HEK293T (cell line): ENCODE results near the gene MACC1.
"Not testable (repeated sequence)": the region's sequence is repeated elsewhere in the genome, so short reads cannot be mapped to it uniquely, and the experiment has no call there.

Source experiments
- CTCF ChIA-PET: fragments of 350-600 bp; formaldehyde crosslinking; extraction: SDS; loops from one replicate; lab custom pipeline; 2021; ENCODE audit warnings: antibody characterized with exemption, inconsistent platforms; lab: Yijun Ruan, JAX
- POLR2A ChIA-PET: fragments of 350-600 bp; formaldehyde crosslinking; extraction: SDS; loops from one replicate; lab custom pipeline; 2020; ENCODE audit warnings: antibody characterized with exemption, inconsistent platforms; lab: Yijun Ruan, JAX
- DNase-seq: peaks from one replicate; pipeline ENCODE4 v3.0.0; 2012; ENCODE audit warnings: mixed read lengths; ENCODE audit errors: extremely low spot score
- ARNT ChIP-seq: fragments of 450-650 bp; IDR thresholded peaks from 2 replicates; pipeline ENCODE4 v1.6.1; 2017; ENCODE audit warnings: mild to moderate bottlenecking
- BHLHE40 ChIP-seq: fragments of 450-650 bp; IDR thresholded peaks from 2 replicates; pipeline ENCODE4 v1.6.1; 2016; ENCODE audit warnings: mild to moderate bottlenecking, moderate library complexity, borderline replicate concordance
- CTBP1 ChIP-seq: fragments of 450-650 bp; IDR thresholded peaks from 2 replicates; pipeline ENCODE4 v1.6.1; 2016; ENCODE audit warnings: borderline replicate concordance
- ELF4 ChIP-seq: fragments of 450-650 bp; IDR thresholded peaks from 2 replicates; pipeline ENCODE4 v1.6.1; 2017; ENCODE audit warnings: antibody characterized with exemption
- FOXA1 ChIP-seq: fragments of 450-650 bp; IDR thresholded peaks from 2 replicates; pipeline ENCODE4 v1.6.1; 2016; ENCODE audit warnings: mild to moderate bottlenecking
- FOXK2 ChIP-seq: fragments of 450-650 bp; IDR thresholded peaks from 2 replicates; pipeline ENCODE4 v1.6.1; 2016; ENCODE audit warnings: mild to moderate bottlenecking
- FOXM1 ChIP-seq: fragments of 450-650 bp; IDR thresholded peaks from 2 replicates; pipeline ENCODE4 v1.6.1; 2017; ENCODE audit warnings: mild to moderate bottlenecking, borderline replicate concordance
- HDGF ChIP-seq: fragments of 450-650 bp; IDR thresholded peaks from 2 replicates; pipeline ENCODE4 v1.6.1; 2017; ENCODE audit warnings: antibody characterized with exemption, borderline replicate concordance
- L3MBTL2 ChIP-seq: fragments of 450-650 bp; conservative IDR thresholded peaks from 2 replicates; pipeline ENCODE4 v1.6.1; 2016; ENCODE audit warnings: mild to moderate bottlenecking
- LEF1 ChIP-seq: fragments of 450-650 bp; IDR thresholded peaks from 2 replicates; pipeline ENCODE4 v1.6.1; 2017; ENCODE audit warnings: mild to moderate bottlenecking, borderline replicate concordance
- NFRKB ChIP-seq: fragments of 450-650 bp; IDR thresholded peaks from 2 replicates; pipeline ENCODE4 v1.6.1; 2016; ENCODE audit warnings: mild to moderate bottlenecking, moderate library complexity
- SP1 ChIP-seq: fragments of 450-650 bp; IDR thresholded peaks from 2 replicates; pipeline ENCODE4 v1.6.1; 2017
- SUZ12 ChIP-seq: fragments of 450-650 bp; IDR thresholded peaks from 2 replicates; pipeline ENCODE4 v1.6.1; 2016; ENCODE audit warnings: mild to moderate bottlenecking
- TARDBP ChIP-seq: fragments of 450-650 bp; IDR thresholded peaks from 2 replicates; pipeline ENCODE4 v1.6.1; 2016
- ZNF384 ChIP-seq: fragments of 450-650 bp; IDR thresholded peaks from 2 replicates; pipeline ENCODE4 v1.6.1; 2016
- TF ChIP-seq, protein P1 (sequence below): fragments of 450-650 bp; IDR thresholded peaks from 2 replicates; pipeline ENCODE4 v1.6.1; 2016

The MACC1 gene

DNA sequence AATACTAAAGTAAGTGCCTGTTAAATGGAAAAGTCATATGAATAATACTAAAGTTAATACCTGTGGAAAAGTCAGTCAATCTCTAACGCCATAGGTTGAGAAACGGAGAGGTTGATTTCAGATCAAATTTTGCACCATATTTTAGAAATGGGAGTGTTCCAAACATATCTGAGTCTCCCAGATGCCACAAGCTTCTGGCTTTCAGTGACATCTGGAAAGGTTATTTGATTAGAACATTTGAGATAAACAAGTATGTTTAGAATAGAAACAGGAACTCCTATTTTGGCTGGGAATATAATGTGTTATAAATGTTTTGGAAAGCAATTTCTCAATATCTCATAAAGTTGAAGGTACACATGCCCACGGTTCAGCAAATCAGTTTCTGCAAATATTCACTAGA, 5.8 kb downstream of the MACC1 start:
- TF ChIP-seq ELF4 (no peak), FOXK2 (no peak), ARNT (no peak), L3MBTL2 (no peak), CTBP1 (no peak), TARDBP (no peak), ZNF384 (no peak), NFRKB (no peak), SP1 (no peak), HDGF (no peak), FOXA1 (no peak)
- TF ChIP-seq, protein P1, sequence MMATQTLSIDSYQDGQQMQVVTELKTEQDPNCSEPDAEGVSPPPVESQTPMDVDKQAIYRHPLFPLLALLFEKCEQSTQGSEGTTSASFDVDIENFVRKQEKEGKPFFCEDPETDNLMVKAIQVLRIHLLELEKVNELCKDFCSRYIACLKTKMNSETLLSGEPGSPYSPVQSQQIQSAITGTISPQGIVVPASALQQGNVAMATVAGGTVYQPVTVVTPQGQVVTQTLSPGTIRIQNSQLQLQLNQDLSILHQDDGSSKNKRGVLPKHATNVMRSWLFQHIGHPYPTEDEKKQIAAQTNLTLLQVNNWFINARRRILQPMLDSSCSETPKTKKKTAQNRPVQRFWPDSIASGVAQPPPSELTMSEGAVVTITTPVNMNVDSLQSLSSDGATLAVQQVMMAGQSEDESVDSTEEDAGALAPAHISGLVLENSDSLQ = no peak
- DNase-seq = no peak
- POLR2A ChIA-PET = no interaction called here
- CTCF ChIA-PET = no interaction called here

DNA sequence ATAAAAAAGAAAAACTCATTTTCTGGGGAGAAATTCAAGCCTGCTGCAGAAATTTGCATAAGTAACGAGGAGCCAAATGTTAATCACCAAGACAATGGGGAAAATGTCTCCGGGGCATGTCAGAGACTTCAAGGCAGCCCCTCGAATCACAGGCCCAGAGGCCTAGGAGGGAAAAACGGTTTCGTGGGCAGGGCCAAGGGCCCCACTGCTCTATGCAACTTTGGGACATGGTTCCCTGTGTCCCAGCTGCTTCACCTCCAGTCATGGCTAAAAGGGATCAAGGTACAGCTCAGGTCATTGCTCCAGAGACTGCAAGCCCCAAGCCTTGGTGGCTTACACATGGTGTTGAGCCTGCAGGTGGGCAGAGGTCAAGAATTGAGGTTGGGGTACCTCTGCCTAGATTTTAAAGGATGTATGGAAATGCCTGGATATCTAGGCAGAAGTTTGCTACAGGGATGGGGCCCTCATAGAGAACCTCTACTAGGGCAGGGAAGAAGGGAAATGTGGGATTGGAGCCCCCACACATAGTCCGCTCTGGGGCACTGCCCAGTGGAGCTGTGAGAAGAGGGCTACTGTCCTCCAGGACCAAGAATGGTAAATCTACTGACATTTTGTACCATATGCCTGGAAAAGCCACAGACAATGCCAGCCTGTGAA, 8.4 kb downstream of the MACC1 start:
- DNase-seq = no peak
- TF ChIP-seq, protein P1 = no peak
- no peak for TF ChIP-seq SP1
- ChIA-PET POLR2A (no interaction called here), CTCF (no interaction called here)

DNA sequence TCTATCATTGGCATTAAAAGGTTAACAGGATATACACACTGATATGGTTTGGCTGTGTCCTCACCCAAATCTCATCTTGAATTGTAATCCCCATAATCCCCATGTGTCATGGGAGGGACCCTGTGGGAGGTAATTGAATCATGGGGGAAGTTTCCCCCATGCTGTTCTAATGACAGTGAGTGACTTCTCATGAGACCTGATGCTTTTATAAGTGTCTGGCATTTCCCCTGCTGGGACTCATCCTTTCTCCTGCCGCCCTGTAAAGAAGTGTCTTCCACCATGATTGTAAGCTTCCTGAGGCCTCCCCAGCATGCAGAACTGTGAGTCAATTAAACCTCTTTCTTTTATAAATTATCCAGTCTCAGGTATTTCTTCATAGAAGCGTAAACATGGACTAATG, 9.4 kb downstream of the MACC1 start:
- CTCF ChIA-PET, DNase-seq, POLR2A ChIA-PET: not testable (repeated sequence)

DNA sequence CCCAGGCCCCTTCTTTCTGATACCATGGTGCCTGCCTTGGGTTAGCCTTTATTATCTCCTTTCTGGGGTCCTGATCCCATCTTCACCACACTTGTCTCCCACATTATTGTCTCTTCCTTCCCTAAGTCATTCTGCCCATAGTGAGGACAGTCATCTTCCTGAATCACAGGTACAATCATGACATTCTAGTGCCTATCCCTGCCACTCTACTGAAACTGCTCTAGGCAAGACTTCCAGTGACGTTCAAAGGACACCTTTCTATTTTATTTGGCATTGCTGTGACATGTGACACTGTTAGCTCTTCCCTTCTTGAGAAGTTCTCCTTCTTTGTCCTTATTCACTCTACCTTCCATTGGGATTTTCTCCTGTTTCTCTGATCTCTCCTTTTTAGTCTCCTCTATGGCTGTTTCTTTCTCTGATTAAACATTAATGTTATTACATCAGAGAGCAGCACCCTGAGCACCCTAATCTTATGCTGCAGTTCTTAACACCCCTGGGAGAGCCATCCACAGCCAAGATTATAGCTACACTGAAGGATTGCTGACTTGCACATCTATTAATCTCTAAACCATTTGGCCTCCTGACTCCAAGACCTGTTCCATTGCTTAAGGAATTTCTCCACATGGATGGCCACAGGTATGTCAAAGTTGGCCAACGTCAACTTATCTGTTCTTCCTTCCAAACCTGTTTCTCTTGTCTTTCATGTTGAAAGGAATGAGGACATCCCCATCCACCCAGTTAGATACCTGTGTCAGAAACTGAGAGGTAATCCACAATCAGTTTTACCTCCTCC, 10.9 kb downstream of the MACC1 start:
- no peak for DNase-seq
- TF ChIP-seq, protein P1 = no peak
- TF ChIP-seq NFRKB = no peak
- POLR2A ChIA-PET = no interaction called here
- CTCF ChIA-PET = no interaction called here

DNA sequence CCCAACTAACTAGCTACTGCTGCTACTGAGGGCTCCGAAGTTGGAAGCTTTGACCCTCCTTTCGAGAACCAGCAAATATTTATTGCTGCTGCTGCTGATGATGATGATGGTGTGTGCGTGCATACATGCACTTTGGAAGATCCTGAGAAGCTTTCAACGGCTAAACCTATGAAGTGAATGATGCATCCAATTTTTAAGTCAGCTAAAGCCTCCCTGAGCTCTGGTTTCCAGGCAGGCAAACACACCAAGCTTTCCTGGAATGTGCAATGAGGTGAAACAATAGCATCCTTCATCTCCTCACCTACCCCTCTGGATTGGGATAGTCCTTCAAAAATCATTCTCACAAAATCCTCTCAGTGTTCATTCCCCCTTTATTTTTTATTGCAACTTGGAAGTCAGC, 13.9 kb downstream of the MACC1 start:
- ChIA-PET CTCF (interaction anchor here (0.7 kb wide), 1 partner anchor 50 kb away, joined by 3 read pairs; no protein-coding TSS in a partner anchor), POLR2A (no interaction called here)
- TF ChIP-seq ZNF384 (no peak), ELF4 (no peak), SP1 (no peak), SUZ12 (no peak), NFRKB (no peak), FOXA1 (no peak), ARNT (no peak), CTBP1 (no peak), L3MBTL2 (no peak), HDGF (no peak), FOXK2 (no peak), FOXM1 (no peak), TARDBP (no peak), LEF1 (no peak), BHLHE40 (no peak)
- TF ChIP-seq, protein P1 = no peak
- DNase-seq = no peak

DNA sequence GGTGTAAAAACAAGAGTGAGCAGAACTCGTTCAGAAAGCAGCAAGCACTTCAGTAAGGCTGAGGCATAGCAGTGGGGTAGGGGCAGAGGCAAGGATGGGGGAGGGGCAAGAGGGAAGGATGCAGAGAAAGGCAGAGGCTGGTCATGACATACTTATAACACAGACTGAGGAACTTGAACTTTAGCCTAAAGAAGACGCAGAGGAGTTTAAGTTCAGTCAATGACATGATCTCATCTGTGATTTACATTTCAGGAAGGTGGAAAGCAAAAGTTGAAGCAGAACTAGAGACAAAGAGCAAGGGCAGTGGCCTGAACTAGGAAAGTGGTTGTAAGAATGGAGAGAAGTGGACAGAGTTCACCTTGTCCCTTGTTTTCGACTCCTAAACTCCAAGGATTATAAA, 15.8 kb downstream of the MACC1 start:
- CTCF ChIA-PET = no interaction called here
- TF ChIP-seq FOXA1 = no peak
- TF ChIP-seq ARNT = no peak
- no peak for DNase-seq
- POLR2A ChIA-PET = no interaction called here

DNA sequence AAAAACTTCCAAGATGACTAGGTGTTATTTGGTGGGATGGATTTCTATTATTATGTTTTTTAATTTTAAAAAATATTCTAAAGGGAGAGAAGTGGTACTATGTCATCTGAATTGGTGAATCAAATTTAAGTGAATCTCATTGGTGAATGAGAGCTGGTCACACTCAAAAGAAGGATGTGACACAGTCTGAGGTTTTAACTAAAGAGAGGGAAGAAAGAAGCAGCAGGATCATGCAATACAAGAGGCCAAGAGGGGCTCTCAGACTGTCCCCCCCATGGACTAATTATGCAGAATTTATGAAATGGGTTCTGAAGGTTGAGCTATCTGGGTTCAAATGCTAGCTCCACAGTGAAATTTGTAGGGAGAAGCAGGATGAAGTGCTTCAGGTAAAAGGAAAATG, 16.2 kb downstream of the MACC1 start:
- no peak for TF ChIP-seq NFRKB
- no peak for TF ChIP-seq CTBP1
- no peak for TF ChIP-seq FOXA1
- TF ChIP-seq L3MBTL2 = no peak
- no peak for TF ChIP-seq ZNF384
- TF ChIP-seq LEF1 = no peak
- TF ChIP-seq, protein P1 = no peak
- TF ChIP-seq FOXK2 = no peak
- no peak for TF ChIP-seq BHLHE40
- no peak for TF ChIP-seq ELF4
- ChIA-PET POLR2A (no interaction called here), CTCF (no interaction called here)
- no peak for DNase-seq
